Posterior cingulate gyrus (tissue), 11 donors: ENCODE measurements around the gene CDK6.
"Not testable (repeated sequence)": the region's sequence is repeated elsewhere in the genome, so short reads cannot be mapped to it uniquely, and the experiment has no call there.

ENCODE experiments used
- DNase-seq, 10 donors: peaks; one replicate each; pipeline versions ENCODE4 v3.0.0 to v3.0.0-alpha.2; 2020 to 2021; ENCODE audit warnings: mixed read lengths in 3 of 10
- intact Hi-C: fragments of 100-400 bp; cut with DNase I; formaldehyde crosslinking; loops from one replicate; pipeline ENCODE4 v1.15.1; 2023

The CDK6 gene

GRCh38 chr7:92748495-92748894, 87.9 kb downstream of the CDK6 start:
- intact Hi-C loops: no loop called here
- no peak for DNase-seq

GRCh38 chr7:92747041-92747835, 89.1 kb downstream of the CDK6 start:
- DNase-seq: no peak
- intact Hi-C loops: no loop called here

GRCh38 chr7:92745241-92745640, 91.1 kb downstream of the CDK6 start:
- DNase-seq: no peak
- intact Hi-C loops: no loop called here

- DNase-seq, intact Hi-C loops: not testable (repeated sequence)
Measured at GRCh38 chr7:92744180-92744579, 92.2 kb downstream of the CDK6 start.

GRCh38 chr7:92742186-92742585, 94.2 kb downstream of the CDK6 start:
- DNase-seq: no peak
- intact Hi-C loops: no loop called here

- DNase-seq: no peak
- intact Hi-C loops: no loop called here
Measured at GRCh38 chr7:92740700-92741126, 95.7 kb downstream of the CDK6 start.

GRCh38 chr7:92740134-92740533, 96.2 kb downstream of the CDK6 start:
- no peak for DNase-seq
- intact Hi-C loops: no loop called here

- no peak for DNase-seq
- intact Hi-C loops: no loop called here
Measured at GRCh38 chr7:92739091-92739490, 97.3 kb downstream of the CDK6 start.

GRCh38 chr7:92737706-92738105, 98.7 kb downstream of the CDK6 start:
- no peak for DNase-seq
- intact Hi-C loops: no loop called here

- intact Hi-C loops: no loop called here
- no peak for DNase-seq
Measured at GRCh38 chr7:92736870-92737269, 99.5 kb downstream of the CDK6 start.

- no peak for DNase-seq
- intact Hi-C loops: no loop called here
Measured at GRCh38 chr7:92735707-92736106, 100.7 kb downstream of the CDK6 start.

GRCh38 chr7:92732316-92733036, 103.9 kb downstream of the CDK6 start:
- intact Hi-C loops: no loop called here
- no peak for DNase-seq

GRCh38 chr7:92731335-92732063, 104.9 kb downstream of the CDK6 start:
- DNase-seq: no peak
- intact Hi-C loops: no loop called here

GRCh38 chr7:92730808-92731207, 105.6 kb downstream of the CDK6 start:
- intact Hi-C loops: no loop called here
- DNase-seq: no peak

GRCh38 chr7:92729751-92730150, 106.6 kb downstream of the CDK6 start:
- no peak for DNase-seq
- intact Hi-C loops: no loop called here

GRCh38 chr7:92729172-92729571, 107.2 kb downstream of the CDK6 start:
- no peak for DNase-seq
- intact Hi-C loops: no loop called here

- no peak for DNase-seq
- intact Hi-C loops: no loop called here
Measured at GRCh38 chr7:92727755-92728154, 108.6 kb downstream of the CDK6 start.

- intact Hi-C loops: no loop called here
- DNase-seq: no peak
Measured at GRCh38 chr7:92725161-92725925, 111.0 kb downstream of the CDK6 start.

- intact Hi-C loops: no loop called here
- no peak for DNase-seq
Measured at GRCh38 chr7:92723943-92724342, 112.4 kb downstream of the CDK6 start.

- DNase-seq: no peak
- intact Hi-C loops: no loop called here
Measured at GRCh38 chr7:92723205-92723604, 113.2 kb downstream of the CDK6 start.

- intact Hi-C loops: no loop called here
Measured at GRCh38 chr7:92722541-92722940, 113.8 kb downstream of the CDK6 start.

More at GRCh38 chr7:92722541-92722940, 113.8 kb downstream of the CDK6 start:
- no peak for DNase-seq
